Gastroesophageal sphincter (tissue), 3 donors: Measurements from ENCODE around the gene JARID2.

Experiments used
- CTCF ChIP-seq, 4 experiments: fragments of 200-600 bp in 2 of 4; fragments of 450-650 bp in 2 of 4; sonication (generic) in 1 of 4; IDR thresholded peaks; one replicate each; pipeline ENCODE4 v1.5.1; 2017 to 2019; ENCODE audit warnings: antibody characterized with exemption in 4 of 4, mild to moderate bottlenecking in 2 of 4, moderate library complexity in 2 of 4
- EP300 ChIP-seq: sonication (generic); formaldehyde crosslinking; IDR thresholded peaks from one replicate; pipeline ENCODE4 v1.6.1; 2017; ENCODE audit warnings: antibody characterized with exemption, mild to moderate bottlenecking
- POLR2A ChIP-seq, 2 donors: fragments of 450-650 bp; IDR thresholded peaks; one replicate each; pipeline ENCODE4 v1.6.1; 2017; ENCODE audit warnings: antibody characterized with exemption in 2 of 2, mild to moderate bottlenecking in 2 of 2, moderate library complexity in 1 of 2

GRCh38 chr6:15259766-15260098 lies 13.9 kb downstream of the JARID2 start:
- TF ChIP-seq CTCF (IDR thresholded peaks at IDR 0.05) = no peak
- no peak for TF ChIP-seq POLR2A (IDR thresholded peaks at IDR 0.05)
- no peak for TF ChIP-seq EP300
